Posterior vena cava (tissue), 2 donors: ENCODE data around the gene MMRN1. TPM values are rescaled to one million over a fixed set of nuclear protein-coding genes. Genes with fewer than 3 reads are reported as not detected.

Experiments used
- DNase-seq: peaks from one replicate; pipeline ENCODE4 v3.0.0-alpha.2; 2020; ENCODE audit warnings: low spot score
- intact Hi-C, 2 donors: fragments of 100-400 bp; cut with DNase I; formaldehyde crosslinking; loops; one replicate each; pipeline versions ENCODE4 v1.14.1 to v1.14.2; 2022 to 2023
- total RNA-seq, 2 donors: library from RNA; stranded (reverse); fragmentation: NEBNext Ultra II Directional; extraction: Animal tissue kit (Norgen Biotek cat#: 25700); gene quantifications; one replicate each; pipeline ENCODE4 v1.2.1, GENCODE V29; 2021
- donor health status: DM: yes; HTN: yes; CAD: no.
- donor health status: DM: yes; HTN: yes; CAD: no.

Gene MMRN1
- total RNA-seq, 2 donors from 2014 or later = 71.0 to 72.8 TPM

DNA sequence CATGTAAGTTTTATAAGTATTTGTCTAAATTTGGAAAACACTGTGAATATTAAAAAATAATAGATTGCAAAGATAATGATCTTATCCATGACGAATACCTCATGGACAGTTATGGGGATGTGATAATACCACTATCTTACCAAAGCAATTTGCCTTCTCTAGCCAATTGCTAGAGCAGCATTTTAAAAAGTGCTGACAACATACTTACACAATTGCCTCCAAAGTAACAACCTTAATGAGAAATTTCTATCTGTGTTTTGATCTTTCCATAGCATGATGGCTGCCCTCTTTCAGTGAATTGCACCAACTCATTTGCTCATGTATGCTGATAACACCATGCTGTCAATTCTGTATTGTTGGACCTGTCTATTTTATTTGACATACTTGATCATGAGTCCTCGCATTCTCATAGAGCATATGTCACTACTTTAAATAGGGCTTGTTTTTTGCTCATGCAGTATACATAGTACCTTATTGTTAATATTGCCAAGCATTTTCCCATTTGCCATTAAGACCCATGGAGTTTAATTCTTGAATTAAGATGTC, 87.2 kb downstream of the MMRN1 start:
- no peak for DNase-seq
- intact Hi-C loops = no loop called here

DNA sequence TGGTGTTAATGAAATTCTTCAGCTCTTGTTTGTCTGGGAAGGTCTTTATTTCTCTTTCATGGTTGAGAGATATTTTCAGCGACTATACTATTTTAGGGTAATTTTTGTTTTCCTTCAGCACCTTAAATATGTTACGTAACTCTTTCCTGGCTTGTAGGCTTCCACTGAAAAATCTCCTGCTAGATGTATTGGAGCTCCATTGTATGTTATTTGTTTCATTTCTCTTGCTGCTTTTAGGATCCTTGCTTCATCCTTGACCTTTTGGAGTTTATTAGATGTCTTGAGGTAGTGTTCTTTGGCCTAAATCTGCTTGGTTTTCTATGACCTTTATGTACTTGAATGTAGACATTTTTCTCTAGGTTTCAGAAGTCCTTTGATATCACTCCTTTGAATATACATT, 93.6 kb downstream of the MMRN1 start:
- DNase-seq = no peak
- intact Hi-C loops = no loop called here

DNA sequence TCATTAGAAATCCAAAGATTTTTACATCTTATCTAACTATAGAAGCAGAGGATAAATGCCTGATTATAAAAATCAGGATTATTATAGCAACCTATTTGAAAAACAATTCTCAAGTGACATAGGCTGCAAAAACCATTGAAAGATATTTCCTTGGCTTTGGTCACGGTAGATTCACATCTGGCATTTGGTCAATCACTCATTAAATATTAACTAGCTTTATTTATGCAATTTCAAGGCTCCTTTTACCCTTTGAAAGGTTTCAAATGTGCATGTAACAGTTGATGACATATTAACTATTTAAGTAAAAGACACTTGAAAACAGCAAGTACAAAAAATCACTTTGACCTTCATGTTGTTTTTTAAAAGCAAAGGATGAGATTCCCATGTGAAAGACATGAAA, 98.1 kb downstream of the MMRN1 start:
- no peak for DNase-seq
- intact Hi-C loops = no loop called here

DNA sequence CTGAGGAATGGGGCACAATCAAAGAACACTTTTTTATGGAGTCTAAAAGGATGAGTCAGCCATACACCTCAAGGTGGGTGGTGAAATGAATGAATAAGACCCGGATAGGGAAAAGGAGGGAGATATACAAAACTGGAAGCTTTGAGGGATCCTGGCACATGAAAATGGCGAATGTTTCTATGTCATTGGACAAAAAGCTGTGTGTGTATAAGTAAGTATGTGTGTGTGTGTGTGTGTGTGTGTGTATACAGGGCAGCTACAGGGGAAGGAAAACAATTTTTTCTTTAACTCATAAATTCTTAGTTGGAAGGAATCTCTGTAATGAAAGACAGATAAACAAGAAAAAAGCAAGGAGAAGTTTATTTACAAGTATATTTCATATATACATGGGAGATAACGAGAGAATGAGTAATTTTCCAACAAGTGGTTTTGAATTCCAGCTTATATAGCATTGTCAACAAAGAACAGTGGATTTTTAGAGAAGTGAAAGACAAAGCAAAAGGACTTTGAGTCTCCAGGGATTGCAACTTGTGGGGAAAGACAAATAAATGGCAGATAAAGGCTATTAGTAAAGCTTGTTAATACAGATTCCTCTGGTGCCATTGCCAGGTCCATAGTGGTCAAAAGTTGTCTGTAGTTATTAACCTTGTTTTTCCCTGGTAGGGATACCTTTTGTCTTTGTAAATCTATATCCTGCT, 99.7 kb downstream of the MMRN1 start:
- intact Hi-C loops = no loop called here

DNA sequence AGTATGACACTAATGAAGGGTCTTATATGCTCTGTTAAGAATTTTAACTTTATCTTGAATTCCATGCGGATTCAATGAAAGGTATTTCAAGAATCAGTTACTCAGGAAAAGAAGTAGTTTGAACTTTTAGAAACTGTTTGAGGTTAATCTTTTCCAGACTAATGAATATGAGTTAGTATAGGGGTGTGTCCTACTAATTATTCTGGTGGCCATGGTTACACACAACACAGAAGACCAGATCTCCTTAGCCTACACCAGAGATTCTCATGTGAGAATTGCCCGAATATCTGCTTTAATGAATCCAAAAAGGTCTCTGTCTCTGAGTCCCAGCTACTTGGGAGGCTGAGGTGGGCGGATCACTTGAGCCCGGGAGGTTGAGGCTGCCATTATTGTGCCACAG, 100.4 kb downstream of the MMRN1 start:
- no peak for DNase-seq
- intact Hi-C loops = no loop called here

More for the DNA sequence above, 99.7 kb downstream of the MMRN1 start:
- DNase-seq = no peak

DNA sequence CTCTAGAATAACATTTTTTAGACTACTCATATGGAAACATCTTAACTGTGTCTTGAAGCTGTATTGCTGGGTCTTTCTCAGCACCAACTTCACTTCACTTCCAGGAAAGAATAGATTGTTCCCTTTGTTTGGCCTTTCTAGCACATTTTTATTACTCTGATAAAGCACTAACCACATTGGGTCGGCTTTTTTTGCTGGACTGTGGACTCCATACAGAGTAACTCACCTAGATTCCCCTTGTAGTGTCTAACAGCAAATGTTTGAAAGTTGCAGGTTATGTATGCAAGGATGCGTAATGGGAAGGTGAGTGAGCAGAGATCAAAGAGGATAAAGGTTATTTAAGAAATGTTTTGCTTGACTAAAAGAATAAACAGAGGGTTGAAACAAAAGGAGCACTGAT, 101.2 kb downstream of the MMRN1 start:
- DNase-seq = no peak
- intact Hi-C loops = no loop called here

DNA sequence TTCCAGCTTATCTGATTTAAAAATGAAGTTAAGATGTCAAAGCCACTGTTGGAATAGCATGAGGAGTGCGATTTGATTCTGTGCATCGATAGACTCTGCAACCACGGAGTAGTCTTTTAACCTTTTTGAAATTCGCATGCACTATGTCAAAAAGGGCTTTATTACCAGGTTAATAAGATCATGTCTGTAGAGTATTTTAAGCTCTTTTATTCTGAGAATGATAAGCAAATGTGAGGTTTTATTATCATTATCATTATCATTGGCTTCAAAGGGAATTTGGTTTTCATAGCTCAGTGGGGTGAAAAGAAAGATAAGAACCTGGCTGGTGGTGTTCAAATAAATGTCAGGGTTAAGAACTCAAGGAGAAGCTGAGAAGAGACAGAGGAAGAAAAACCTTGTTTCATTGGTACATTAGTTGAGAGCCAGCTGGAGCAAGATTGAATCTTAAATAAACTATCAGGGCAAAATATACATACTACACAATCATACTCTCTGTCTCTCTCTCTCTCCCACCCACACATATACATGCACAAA, 102.6 kb downstream of the MMRN1 start:
- intact Hi-C loops = no loop called here
- DNase-seq = no peak

DNA sequence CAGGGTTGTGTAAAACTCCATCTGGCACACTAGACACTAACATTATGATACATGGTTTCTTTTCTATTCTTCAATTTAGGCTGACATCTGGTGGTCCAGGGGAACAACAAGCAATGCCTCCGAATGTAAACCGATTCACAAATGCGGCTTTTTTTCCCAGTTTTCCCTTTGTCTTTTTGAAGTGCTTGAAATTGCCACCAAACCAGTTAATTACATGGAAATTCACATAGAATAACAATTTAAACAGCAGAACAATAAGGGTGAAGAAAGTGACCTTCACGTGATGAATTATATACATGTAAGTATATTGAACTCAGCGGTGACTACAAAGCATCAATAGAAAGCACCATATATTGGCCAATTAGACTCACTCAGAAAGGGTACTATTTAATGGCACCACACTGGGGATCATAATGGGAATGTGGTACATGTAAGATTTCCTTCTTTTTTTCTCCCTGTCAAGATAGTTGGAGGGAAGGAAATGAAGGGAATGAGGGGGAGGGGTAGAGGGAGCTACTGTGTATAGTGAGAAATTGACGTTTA, 103.9 kb downstream of the MMRN1 start:
- no peak for DNase-seq
- intact Hi-C loops = no loop called here

DNA sequence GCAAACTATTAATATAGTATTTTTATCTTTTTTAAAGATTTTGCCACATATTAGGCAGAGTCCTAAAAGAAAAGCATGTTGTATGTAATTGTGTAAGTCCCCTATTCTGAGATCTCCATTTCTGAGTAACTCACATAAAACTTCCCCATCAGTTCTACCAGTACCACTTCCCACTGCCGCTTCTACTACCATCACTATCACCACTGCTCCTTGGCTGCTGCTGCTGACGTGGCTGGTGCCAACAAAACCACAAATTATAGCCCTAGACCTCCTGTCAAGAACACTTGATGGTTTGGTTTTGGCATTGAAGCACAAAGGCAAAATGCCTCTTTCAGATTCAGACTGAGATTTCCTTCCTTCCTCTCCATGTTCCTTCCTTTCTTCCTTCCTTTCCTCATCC, 106.4 kb downstream of the MMRN1 start:
- intact Hi-C loops = no loop called here
- DNase-seq = no peak

DNA sequence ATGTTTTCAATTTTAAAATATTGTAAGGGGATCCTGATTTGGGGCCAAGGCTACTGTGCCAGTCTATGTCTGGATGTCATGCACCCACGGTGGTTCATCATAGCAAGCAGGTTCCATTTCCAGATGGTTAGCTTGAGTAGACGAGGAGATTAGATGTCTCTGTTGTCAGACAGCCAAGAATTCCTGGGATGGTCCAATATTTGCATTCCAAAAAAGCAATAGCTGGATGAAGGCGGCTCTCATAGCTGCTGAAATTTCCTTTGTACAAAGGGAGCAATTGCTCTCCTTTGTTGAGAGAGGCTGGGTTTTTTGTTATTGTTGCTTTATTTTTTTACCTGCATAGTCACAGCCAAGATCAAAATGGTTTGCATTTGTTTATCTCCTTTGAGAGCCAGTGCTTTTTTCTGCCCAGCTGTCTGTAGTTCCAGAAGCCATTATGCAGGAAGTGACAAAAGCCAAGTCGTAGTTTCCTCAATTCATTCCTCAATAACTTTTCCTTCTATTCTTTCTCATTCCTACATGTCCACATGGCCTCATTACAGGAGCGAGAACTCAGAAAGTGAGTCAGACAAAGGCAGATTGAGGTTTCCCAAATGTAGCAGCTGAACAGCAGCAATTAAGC, 107.9 kb downstream of the MMRN1 start:
- intact Hi-C loops = no loop called here
- no peak for DNase-seq

Other genes starting within 250 kb of the MMRN1 start
- gene SNCA, start 57.7 kb upstream of the MMRN1 start, total RNA-seq = 10 to 100 TPM in 1 of 2 donors, 1 to 10 TPM in 1; 9.1 to 25.5 TPM
- 1 to 10 TPM; 1.8 to 7.0 TPM for gene CCSER1, start 232.5 kb downstream of the MMRN1 start, total RNA-seq